HL-60/S4 treated with retinoic acid at 250 ng/mL for 4 days and 3 days (cell line): ENCODE measurements around the gene IGSF3.

Experiments used
- in situ Hi-C: fragments of 300-500 bp; cut with MboI; formaldehyde crosslinking; loops from 2 replicates; pipeline ENCODE4 v1.7.0; 2022; ENCODE audit warnings: low sequenced_read_pairs

Gene IGSF3

GRCh38 chr1:116667575-116668105 is at the start of gene IGSF3:
IGSF3 (minus strand) TSS chr1:116667733; CDS start chr1:116666326, 1,407 bp downstream.
- in situ Hi-C loops = no loop called here

- in situ Hi-C loops = no loop called here
Measured at GRCh38 chr1:116717318-116717717, 49.8 kb upstream of the IGSF3 start.

GRCh38 chr1:116716391-116716790 is 48.9 kb upstream of the IGSF3 start:
- in situ Hi-C loops = no loop called here

- in situ Hi-C loops = no loop called here
Measured at GRCh38 chr1:116713474-116713873, 45.9 kb upstream of the IGSF3 start.

GRCh38 chr1:116712510-116712909 is 45.0 kb upstream of the IGSF3 start:
- in situ Hi-C loops = no loop called here

- in situ Hi-C loops = no loop called here
Measured at GRCh38 chr1:116711263-116711840, 43.8 kb upstream of the IGSF3 start.

- in situ Hi-C loops = no loop called here
Measured at GRCh38 chr1:116710420-116711262, 43.1 kb upstream of the IGSF3 start.

GRCh38 chr1:116709666-116710167 is 42.2 kb upstream of the IGSF3 start:
- in situ Hi-C loops = no loop called here

GRCh38 chr1:116708255-116708900 is 40.8 kb upstream of the IGSF3 start:
- in situ Hi-C loops = no loop called here

GRCh38 chr1:116706841-116707240 is 39.3 kb upstream of the IGSF3 start:
- in situ Hi-C loops = no loop called here

- in situ Hi-C loops = no loop called here
Measured at GRCh38 chr1:116706123-116706522, 38.6 kb upstream of the IGSF3 start.

GRCh38 chr1:116704278-116704677 is 36.7 kb upstream of the IGSF3 start:
- in situ Hi-C loops = no loop called here

GRCh38 chr1:116699605-116700004 is 32.1 kb upstream of the IGSF3 start:
- in situ Hi-C loops = no loop called here

GRCh38 chr1:116698244-116698595 is 30.7 kb upstream of the IGSF3 start:
- in situ Hi-C loops = no loop called here

- in situ Hi-C loops = no loop called here
Measured at GRCh38 chr1:116697548-116698243, 30.2 kb upstream of the IGSF3 start.

- in situ Hi-C loops = no loop called here
Measured at GRCh38 chr1:116694524-116694923, 27.0 kb upstream of the IGSF3 start.

- in situ Hi-C loops = no loop called here
Measured at GRCh38 chr1:116693759-116694480, 26.4 kb upstream of the IGSF3 start.

GRCh38 chr1:116692879-116693278 is 25.3 kb upstream of the IGSF3 start:
- in situ Hi-C loops = no loop called here

GRCh38 chr1:116690849-116691406 is 23.4 kb upstream of the IGSF3 start:
- in situ Hi-C loops = no loop called here

- in situ Hi-C loops = no loop called here
Measured at GRCh38 chr1:116690396-116690848, 22.9 kb upstream of the IGSF3 start.
